HG03064 (cell line): ENCODE data around the gene VWA7.

Experiments
- ATAC-seq: cut with Tn5 transposase; IDR thresholded peaks from one replicate; pipeline ENCODE4 v1.9.1; 2021; ENCODE audit warnings: low read depth; ENCODE audit not compliant: unreplicated experiment

Gene VWA7

DNA sequence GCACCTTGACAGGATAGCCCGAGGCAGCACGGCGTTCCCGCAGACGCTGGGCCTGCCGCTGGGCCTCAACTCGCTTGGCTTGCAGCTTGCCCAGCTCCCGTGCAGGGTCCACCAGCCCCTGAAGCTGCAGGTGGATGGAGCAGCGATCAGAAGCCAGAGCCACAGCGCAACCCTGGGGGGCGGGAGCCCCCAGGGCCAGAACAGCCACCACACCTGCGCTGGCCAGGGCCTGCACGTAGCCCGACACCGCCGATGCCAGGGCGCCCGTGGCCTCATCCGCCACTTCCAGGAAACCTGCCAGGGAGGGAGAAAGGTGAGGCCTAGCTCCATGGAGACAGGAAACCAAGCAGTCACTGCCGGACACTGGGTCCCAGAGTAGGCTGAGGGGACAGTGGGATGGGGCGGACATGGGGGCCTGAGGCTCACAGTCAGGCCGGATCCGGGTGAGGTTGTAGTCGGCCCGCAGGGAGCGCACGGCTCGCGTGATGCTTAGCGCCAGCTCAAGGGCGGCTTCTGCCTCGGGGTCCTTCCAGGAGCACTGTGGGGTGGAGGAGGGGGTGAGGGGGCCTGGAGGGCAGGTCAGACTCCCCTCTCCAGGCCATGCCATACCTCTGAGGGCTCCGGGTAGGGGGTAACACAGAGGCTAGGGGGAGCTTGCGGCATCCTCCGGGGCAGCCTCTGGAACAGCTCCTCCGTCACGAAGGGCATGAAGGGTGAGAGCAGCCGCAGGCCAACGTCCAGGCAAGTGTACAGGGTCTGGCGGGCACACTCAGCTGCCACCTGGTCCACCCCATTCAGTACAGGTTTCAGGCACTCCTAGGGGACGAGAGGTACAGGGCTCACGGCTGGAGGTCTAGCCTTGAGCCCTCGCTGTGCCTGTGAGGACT is 2.1 kb upstream of the VWA7 start:
- no peak for ATAC-seq

DNA sequence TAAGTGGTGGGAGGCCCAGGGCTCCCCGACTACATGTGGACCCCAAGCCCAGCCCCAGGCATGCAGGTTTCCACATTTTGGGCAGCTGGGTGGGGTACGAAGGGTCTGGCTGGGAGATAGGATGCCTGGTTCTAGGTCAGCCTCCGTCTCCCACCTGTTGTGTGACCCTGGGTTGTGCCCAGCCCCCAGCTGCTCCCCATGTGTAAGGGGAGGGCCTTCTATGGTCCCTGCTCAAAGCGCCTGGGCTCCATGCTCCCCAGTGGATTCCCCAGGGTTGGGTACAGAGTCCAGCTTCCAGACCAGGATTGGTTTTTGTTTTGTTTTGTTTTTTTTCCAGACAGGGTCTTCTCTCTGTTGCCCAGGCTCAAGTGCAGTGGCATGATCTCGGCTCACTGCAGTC is 1.1 kb upstream of the VWA7 start:
- ATAC-seq: no peak

DNA sequence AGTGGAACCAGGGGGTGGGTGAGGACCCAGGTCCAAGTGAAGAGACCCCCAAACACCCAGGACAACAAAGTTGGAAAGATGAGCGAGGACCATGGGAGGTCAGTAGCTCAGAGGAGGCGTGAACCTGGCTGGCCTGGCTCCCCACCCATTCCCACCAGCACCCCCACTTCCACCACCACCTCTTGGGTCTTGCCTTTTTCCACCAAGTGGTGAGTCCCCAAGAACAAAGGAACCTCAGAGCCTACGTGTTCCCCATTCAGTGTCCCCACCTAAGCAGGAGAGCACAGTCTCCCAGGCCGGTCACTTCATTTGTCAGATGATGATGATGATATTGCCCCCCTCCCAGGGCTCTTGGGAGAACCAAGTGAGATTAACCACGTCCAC is 531 bp upstream of the VWA7 start:
- ATAC-seq: no peak

DNA sequence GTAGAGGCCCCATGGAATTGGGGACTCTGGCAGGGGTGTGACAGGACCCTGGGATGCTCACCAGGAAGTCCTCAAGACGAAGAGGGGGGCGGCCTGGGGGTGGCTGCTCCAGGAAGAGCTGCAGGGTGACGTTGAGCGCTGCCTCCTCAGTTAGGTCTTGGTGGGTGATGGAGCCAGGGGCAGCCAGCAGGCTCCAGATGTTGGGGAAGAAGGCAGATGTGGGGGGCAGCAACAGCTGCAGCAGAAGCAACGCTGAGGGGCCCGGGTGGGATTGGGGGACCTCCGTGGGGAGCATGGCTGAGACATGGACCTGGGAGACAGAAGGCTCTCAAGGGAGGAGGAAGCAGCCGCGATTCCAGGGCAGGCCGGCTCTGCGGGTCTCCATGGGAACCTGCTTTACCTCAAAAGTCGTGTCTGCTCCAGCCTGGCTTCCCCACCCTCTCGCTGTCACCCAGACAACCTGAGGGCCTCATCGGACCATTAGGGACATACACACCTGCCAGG is 591 bp downstream of the VWA7 start:
- ATAC-seq: no peak

DNA sequence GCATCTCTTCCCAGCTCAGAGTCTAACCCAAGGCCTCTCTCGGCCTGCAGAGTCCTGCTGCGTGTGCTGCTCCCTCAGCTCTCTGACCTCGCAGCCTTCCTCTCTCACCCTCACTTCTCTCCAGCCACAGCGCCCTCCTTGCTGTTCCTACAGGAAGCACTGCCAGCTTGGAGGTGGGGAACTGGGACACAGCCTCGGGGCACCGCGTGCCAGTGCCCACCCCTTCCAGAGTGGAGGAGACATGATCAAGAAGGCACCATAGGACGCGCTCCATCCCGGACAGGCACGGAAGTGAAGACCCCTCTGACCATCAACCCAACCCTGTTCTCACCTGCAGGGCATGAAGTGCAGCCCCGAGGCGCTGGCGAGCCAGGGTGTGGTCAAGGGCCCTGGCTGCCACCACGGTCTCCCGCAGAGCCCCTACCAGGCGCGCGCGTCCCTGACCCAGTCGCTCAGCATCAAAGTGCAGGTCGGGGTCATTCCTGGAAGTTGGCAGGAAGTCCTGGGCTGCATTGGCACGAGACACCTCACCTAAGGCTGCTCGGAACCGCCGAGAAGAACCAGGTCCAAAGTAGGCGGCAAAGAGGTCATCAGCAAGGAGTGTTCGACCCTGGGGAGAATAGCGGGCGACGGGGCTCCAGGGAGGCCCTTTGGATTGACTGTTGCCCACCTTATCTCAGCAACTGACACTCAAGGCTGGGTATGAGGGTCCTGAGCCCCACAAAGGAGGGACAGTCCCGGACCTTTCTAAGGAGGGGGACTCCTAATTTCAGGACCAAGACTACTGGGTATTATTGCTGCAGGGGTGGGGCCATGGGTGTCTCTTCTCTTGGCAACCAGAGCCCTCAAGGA is 1.3 kb downstream of the VWA7 start:
- ATAC-seq: no peak

DNA sequence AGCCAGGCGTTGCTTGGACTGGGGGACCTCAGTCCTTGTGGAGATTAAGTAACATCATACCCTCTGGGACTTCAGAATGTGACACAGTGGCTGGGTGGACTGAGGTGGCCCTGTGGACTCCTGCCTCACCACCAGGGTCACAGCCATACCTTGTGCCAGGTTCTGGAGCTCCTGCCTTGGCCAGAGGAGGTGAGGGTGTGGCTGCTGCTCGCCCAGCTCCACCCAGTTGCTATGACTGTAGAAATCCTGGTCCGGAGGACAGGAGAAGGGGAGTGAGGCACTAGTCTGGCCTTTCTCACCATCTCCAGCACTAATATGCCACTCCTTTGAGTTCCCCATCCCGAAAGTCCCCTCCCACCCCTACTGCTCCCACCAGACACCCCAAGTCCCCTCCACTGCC is 1.9 kb downstream of the VWA7 start:
- ATAC-seq: no peak

DNA sequence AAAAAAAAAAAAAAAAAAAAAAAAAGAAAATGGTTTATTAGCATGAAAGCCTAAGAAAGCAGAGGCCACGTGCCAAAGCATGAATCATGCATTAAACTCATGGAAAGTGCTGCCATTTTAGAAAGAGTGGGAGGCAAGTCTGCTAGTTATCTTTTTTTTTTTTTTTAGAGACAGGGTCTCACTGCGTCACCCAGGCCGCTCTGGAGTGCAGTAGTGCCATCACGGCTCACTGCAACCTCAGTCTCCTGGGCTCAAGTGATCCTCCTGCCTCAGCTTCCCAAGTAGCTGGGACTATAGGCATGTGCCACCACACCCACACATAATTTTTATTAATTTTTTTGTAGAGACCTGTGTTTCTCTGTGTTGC is 5.2 kb downstream of the VWA7 start:
- no peak for ATAC-seq

DNA sequence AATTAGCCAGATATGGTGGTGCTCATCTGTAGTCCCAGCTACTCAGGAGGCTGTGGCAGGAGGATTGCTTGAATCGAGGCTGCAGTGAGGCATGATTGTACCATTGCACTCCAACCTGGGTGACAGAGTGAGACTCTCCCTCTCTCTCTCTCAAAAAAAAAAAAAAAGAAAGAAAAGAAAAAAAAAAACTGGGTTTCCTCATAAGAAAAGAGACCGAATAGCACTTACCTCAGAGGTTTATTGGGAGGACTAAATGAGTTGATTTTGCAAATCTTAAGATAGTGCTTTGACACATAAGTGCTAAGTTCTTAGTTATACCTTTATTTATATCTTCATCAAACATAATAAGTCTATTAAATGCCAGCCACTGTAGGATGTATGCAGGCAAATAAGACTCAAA is 6.3 kb downstream of the VWA7 start:
- ATAC-seq: no peak

DNA sequence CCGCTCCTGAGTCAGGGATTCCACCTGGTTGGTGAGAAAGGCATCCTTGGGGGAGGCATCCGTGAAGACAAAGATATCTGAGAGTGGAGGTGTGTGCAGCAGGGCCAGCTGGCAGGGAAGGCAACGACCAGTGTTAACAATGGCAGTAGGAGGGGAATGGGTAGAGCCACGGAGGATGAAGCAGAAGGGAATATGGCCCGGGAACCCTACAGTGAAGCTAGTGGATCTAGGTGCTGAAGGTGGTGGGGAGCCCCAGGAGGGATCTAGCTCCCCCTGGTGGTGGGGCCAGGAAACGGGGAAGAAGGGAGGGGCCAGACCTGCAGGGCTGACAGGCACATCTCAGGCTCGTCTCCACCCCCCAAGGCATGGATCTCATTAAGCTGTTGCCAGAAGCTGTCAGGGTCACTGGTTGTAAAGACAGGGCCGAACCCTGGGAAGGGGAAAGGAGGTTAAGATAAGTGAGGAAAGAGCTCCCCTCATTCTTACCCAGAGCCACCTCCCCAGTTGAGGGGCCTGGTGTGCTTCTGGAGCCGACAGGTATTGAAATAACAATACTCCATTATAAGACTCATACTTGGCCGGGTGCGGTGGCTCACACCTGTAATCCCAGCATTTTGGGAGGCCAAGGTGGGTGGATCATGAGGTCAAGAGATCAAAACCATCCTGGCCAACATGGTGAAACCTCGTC is 7.3 kb downstream of the VWA7 start:
- ATAC-seq: no peak

DNA sequence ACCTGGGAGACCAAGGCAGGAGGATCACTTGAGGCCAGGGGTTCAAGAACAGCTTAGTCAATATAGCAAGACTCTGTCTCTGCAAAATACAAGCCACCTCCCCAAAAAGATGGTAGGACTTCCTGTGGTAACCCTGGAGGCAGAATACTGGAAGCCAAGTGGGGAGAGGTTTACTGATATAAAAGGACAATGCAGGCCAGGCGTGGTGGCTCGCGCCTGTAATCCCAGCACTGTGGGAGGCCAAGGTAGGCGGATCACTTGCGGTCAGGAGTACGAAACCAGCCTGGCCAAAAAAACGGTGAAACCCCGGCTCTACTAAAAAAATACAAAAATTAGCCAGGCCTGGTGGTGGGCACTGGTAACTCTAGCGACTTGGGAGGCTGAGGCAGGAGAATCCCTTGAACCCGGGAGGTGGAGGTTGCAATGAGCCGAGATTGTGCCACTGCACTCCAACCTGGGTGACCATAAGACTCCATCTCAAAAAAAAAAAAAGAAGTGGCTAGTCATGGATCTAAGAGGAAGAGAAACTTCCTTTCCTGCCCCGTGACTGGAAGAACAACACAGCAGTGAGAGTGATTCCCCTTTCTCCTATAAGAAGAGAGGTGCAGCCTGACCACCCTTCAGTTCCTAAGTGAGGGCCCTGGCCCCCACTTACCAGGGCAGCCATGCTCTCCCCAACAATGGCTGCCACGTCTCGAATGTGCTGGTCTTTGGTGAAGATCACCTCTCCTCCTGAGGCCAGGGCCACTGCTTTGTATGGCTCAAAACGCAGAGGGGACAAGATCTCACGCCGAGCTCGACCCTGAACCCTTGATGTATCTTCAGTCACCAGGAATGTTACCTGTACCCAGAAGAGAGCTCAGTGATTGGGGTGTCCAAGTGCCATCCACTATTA is 8.5 kb downstream of the VWA7 start:
- ATAC-seq: no peak

DNA sequence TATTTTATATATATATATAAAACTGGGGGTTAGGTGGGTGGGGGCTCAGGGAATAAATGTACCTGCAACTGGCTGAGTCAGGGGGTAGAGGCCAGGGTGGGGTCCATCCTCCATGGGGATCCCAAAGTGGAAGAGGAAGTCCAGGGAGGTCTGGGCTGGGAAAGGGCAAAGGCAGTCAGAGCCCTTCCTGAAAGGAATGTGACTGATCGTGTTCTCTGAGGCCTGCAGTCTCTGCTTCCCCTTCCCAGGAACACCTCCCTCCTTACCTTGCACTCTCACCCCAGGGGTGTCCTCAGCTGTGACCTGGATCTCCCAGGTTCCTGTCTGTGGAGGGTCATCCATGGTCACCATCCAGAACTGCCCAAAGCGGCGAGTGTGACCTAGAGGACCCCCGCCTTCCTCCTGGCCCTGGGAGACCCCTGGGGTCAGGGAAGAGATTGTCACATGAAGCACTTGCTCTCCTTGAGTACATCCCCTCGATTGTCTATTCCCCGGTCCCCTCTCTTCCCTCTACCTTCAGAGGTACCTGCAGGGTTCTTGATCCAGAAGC is 10.0 kb downstream of the VWA7 start:
- ATAC-seq: no peak

DNA sequence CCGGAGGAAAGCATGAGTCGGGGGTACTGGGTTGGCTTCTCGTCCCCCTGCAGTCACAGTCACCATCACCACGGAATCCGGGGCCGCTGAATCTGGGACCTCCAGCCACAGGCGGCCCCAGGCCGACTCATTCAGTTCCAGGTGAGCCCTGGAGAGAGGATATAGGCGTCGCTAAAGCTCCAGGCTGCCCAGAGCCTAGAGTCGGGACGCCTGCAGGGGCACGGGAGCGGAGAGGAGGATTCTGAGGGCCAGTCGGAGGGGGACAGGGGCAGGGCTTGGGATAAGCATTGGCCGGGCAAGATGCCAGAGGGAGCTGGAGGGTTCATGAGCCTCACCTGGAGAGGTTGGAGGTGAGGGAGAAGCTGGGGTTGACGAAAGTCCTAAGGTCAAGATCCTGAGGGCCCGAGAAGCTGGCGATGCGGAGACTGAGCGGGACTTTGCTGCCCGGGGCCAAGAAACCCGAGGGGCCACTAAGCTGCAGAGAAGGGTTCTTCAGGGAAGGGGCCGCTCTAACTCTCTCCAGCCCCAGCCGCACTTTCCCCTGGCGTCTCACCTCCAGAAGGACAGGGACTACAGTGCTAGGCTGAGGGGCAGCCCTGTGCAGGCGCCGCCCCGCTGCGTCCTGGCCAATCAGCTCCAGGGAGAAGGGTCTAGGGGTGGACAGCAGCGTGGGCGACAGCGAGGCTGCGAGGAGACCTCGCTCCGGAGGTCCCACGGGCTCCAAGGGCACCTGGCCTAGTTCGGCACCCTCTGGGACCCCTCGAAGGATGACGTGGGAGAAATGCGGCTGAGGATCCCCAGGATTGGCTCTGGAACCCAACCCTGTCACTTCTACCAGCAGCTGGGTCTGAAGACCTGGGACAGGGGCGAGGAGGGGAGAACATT is 11.0 kb downstream of the VWA7 start:
- ATAC-seq: no peak

DNA sequence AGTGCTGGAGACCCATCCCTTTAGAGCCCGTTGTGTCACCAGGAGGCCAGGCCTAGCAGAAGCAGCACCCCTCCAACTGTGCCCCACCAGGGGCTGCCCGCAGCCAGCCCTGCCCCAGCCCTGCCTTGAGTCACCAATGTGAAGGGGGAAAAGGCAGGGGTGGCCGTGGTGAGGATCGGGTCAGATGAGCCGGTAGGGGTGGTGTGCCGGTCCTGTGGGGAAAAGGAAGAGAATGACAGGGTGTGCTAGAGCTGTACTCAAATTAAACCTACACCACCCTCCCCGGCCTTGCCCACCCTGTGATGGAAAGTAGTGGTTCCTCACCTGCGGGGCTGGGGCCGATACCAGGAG is 11.6 kb downstream of the VWA7 start:
- ATAC-seq: no peak

DNA sequence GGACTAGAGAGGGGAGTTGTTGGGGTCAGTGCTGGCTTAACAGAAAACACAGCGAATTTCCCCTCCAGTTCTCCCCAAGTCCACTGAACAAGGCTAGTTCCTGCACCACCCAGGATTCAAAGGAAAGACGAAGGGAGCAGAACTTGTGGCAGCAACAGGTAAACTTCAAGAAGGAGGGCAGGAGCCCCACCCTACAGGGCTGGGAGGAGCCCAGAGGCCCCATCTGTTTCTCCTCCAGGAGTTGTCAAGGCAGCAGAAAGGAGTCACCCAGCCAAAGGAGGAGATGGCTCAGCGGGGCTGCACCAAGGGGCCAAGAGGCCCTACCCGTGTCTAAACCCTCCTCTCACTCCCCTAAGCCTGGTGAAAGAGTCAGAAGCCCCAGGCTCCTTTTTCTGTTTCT is 12.9 kb downstream of the VWA7 start:
- no peak for ATAC-seq

DNA sequence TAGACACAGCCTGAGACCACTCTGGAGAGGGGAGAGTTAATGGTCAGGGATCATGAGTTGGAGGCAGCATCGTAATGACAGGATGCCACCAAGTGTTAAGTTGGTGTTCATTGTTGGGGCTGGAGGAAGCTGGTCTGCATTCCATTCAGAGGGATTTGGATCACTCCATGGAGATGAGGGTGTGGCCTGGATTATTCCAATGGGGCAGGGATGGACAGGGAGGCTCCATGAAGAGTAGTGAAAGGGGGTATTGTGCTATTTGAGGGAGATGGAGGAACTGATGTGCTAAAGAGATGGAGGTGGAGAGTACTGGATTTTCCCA is 13.5 kb downstream of the VWA7 start:
- ATAC-seq: no peak

DNA sequence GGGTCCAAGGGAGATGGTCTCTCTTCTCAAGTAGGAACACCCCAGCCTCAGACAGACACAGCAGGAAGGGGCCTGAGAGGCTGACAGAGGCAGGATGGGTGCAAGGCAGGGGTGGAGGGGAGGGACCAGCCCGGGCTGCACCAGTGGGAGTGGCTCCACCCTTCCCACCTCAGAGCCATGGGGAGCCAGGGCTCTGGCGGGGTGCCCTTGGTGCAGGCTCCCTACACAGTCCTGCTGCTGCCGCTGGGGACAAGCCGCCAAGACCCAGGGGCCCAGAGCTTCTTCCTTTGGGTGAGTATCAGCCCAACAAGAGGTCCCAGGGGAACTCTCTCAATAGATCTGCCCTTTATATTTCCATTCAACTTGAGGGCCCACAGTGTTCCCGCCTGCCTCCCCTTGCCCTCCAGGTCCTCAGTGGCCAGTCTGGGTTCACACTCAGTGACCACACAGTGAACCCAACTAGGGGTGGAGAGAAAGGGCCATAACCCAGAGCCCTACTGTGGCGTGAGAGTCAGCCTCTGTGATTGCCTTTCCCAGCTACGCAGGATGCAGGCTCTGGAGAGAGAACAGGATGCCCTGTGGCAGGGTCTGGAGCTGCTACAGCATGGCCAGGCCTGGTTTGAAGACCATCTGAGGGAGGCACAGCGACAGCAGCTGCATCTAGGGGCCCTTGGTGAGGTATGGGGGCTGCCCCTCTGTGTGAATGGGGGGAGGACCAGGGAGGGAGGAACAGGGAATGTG is 14.1 kb downstream of the VWA7 start:
- no peak for ATAC-seq

DNA sequence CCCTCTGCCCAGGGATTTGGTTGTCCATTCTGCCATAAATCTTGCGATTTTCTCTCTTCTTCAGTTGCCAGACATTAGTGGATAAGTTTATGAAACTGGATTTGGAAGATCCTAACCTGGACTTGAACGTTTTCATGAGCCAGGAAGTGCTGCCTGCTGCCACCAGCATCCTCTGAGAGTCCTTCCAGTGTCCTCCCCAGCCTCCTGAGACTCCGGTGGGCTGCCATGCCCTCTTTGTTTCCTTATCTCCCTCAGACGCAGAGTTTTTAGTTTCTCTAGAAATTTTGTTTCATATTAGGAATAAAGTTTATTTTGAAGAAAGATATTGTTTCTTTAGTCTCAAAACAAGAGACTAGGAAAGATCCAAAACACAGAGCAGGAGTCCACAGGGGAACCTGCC is 14.8 kb downstream of the VWA7 start, which contains the start of gene SAPCD1:
TSS of gene SAPCD1 (plus strand) at position 301 of the 400 bp plus-strand sequence. CDS start 399 bp downstream, outside the sequence.
- ATAC-seq: no peak

DNA sequence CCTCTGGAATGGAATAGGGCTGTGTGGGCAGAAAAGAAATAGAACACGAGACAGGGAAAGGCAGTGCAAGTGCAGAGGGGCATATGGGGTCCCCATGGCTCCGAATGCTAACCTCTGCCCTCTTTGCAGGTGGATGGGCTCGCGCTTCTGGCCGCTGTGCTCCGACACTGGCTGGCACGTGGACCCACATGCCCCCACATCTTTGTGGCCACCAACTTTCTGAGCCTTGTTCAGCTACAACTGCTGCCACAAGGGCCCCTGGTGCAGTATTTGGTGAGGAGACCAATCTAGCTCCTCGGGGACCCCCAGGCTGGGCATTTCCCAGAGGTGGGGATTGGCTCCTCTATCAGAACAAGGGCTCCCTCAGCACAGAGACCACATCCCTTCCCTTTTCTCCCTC is 15.8 kb downstream of the VWA7 start:
- no peak for ATAC-seq
